K562 (cell line): ENCODE measurements around the gene ZNF629. TPM values are rescaled to one million over a fixed set of nuclear protein-coding genes. Genes with fewer than 3 reads are reported as not detected.

Source experiments
- ATAC-seq: fragments of 200-7000 bp; cut with Tn5 transposase; 3 replicates; pipeline ENCODE4 v1.9.1; 2020; ENCODE audit warnings: moderate library complexity
- BruUV-seq: library from RNA; stranded (reverse); fragments of 400-500 nt; replicated peaks from 2 replicates; lab custom pipeline; 2021; lab: Mats Ljungman, UMichigan
- CTCF ChIA-PET: fragments of 300-600 bp; formaldehyde crosslinking; extraction: SDS; loops from one replicate; lab custom pipeline; 2021; ENCODE audit warnings: low intra/inter-chr PET ratio; lab: Yijun Ruan, JAX
- POLR2A ChIA-PET: fragments of 300-600, 350-650 bp; sonication (Branson Sonifier 250); formaldehyde crosslinking; extraction: SDS; loops from one replicate; lab custom pipeline; 2021; ENCODE audit warnings: antibody characterized with exemption, inconsistent platforms; lab: Yijun Ruan, JAX
- DNase-seq, 4 experiments: peaks; one replicate each; pipeline versions ENCODE4 v3.0.0 to v3.0.0-alpha.2; 2011 to 2018; ENCODE audit warnings: low spot score in 3 of 4, mixed read lengths in 3 of 4; ENCODE audit errors: extremely low read depth in 1 of 4
- FAIRE-seq: peaks from 2 replicates; lab custom pipeline; 2011; peaks lifted over from hg19 to GRCh38; lab: Jason Lieb, UNC
- H2AFZ ChIP-seq: 2 replicates; pipeline ENCODE4 v1.6.0; 2011; ENCODE audit warnings: low read depth, low read length, control low read depth, inconsistent platforms
- H3K27ac ChIP-seq: fragments of 200-600 bp; 3 replicates; pipeline ENCODE4 v1.8.0; 2011; ENCODE audit warnings: low read depth, mild to moderate bottlenecking, control low read depth, inconsistent platforms, low read length, moderate library complexity, mixed read lengths; ENCODE audit errors: extremely low read depth
- H3K27me3 ChIP-seq, 2 experiments: fragments of 300-600 bp in 1 of 2; 2 replicates in 1 of 2; 3 replicates in 1 of 2; pipeline versions ENCODE4 v1.6.0 to v1.8.0; 2011; ENCODE audit warnings: inconsistent platforms in 2 of 2, low read length in 2 of 2, mild to moderate bottlenecking in 1 of 2, mixed read lengths in 1 of 2, moderate library complexity in 1 of 2; ENCODE audit not compliant: control insufficient read depth in 2 of 2, insufficient read depth in 2 of 2
- H3K36me3 ChIP-seq: fragments of 300-600 bp; 3 replicates; pipeline ENCODE4 v1.8.0; 2011; ENCODE audit warnings: mild to moderate bottlenecking, low read length, inconsistent platforms; ENCODE audit not compliant: control insufficient read depth, insufficient read depth
- H3K4me1 ChIP-seq, 2 experiments: fragments of 200-600 bp in 1 of 2; replicated peaks in 1 of 2; 2 replicates in 1 of 2; 3 replicates in 1 of 2; pipeline versions ENCODE4 v1.5.1 to v1.8.0; 2011; ENCODE audit warnings: inconsistent platforms in 2 of 2, low read length in 2 of 2, mild to moderate bottlenecking in 1 of 2, mixed read lengths in 1 of 2, moderate library complexity in 1 of 2; ENCODE audit not compliant: control insufficient read depth in 2 of 2, insufficient read depth in 2 of 2
- H3K4me2 ChIP-seq: 2 replicates; pipeline ENCODE4 v1.6.1; 2011; ENCODE audit warnings: low read length, control low read depth, inconsistent platforms, mixed read lengths; ENCODE audit not compliant: insufficient read depth
- H3K4me3 ChIP-seq: fragments of 200-600 bp; sonication (generic), shearing (Covaris generic); 2 replicates; pipeline ENCODE4 v1.5.1; 2016; ENCODE audit warnings: control low read depth, inconsistent platforms
- H3K79me2 ChIP-seq: fragments of 200-600 bp; 3 replicates; pipeline ENCODE4 v1.8.0; 2011; ENCODE audit warnings: low read length, inconsistent platforms; ENCODE audit not compliant: control insufficient read depth, insufficient read depth
- H3K9ac ChIP-seq, 2 experiments: 2 replicates each; pipeline versions ENCODE4 v1.6.0 to v1.6.1; 2011; ENCODE audit warnings: low read depth in 2 of 2, low read length in 2 of 2, control low read depth in 1 of 2, inconsistent platforms in 1 of 2, mild to moderate bottlenecking in 1 of 2, mixed read lengths in 1 of 2; ENCODE audit not compliant: insufficient read depth in 1 of 2
- H3K9me1 ChIP-seq: one replicate; pipeline ENCODE4 v1.6.0; 2011; ENCODE audit warnings: inconsistent platforms, mild to moderate bottlenecking, low read length, moderate library complexity; ENCODE audit not compliant: control insufficient read depth, insufficient read depth
- H3K9me3 ChIP-seq: replicated peaks from 2 replicates; pipeline ENCODE4 v1.5.1; 2011; ENCODE audit warnings: low read depth, low read length, inconsistent platforms; ENCODE audit not compliant: control insufficient read depth, insufficient read depth
- H4K20me1 ChIP-seq: replicated peaks from 2 replicates; pipeline ENCODE4 v1.6.1; 2011; ENCODE audit warnings: low read length, inconsistent platforms, mixed read lengths; ENCODE audit not compliant: control insufficient read depth, insufficient read depth
- KLF16 ChIP-seq: IDR thresholded peaks from 2 replicates; pipeline ENCODE4 v1.6.1; 2016; ENCODE audit warnings: antibody characterized with exemption
- MAFK ChIP-seq: IDR thresholded peaks from 2 replicates; pipeline ENCODE4 v1.6.1; 2011; ENCODE audit warnings: low read length, improper control_type of control experiment
- POLR2G ChIP-seq: fragments of 200-400 bp; formaldehyde crosslinking; IDR thresholded peaks from 2 replicates; pipeline ENCODE4 v1.6.1; 2017; ENCODE audit warnings: low read depth, mild to moderate bottlenecking, antibody characterized with exemption, low read length, moderate library complexity
- RBFOX2 ChIP-seq: fragments of 200-400 bp; formaldehyde crosslinking; IDR thresholded peaks from 2 replicates; pipeline ENCODE4 v1.6.1; 2017; ENCODE audit warnings: low read depth, mild to moderate bottlenecking, low read length, moderate library complexity
- ZNF696 ChIP-seq: fragments of 250-450 bp; sonication (Bioruptor Pico); conservative IDR thresholded peaks from 2 replicates; pipeline ENCODE4 v1.4.0; 2020; ENCODE audit warnings: mild to moderate bottlenecking, moderate library complexity
- WGBS: fragments of 100-300 bp; shearing (Covaris generic); methylation state at CpG from one replicate; pipeline ENCODE4 v1.1.6; 2016; ENCODE audit warnings: low coverage, mixed read lengths; ENCODE audit not compliant: insufficient coverage; ENCODE audit errors: missing lambda C conversion rate; 5-methylcytosine and 5-hydroxymethylcytosine counted together
- in situ Hi-C: fragments of 300-500 bp; cut with MboI; formaldehyde crosslinking; loops from 4 replicates; pipeline ENCODE4 v1.15.0; 2018; ENCODE audit warnings: inconsistent platforms, mixed read lengths
- intact Hi-C: fragments of 100-400 bp; cut with micrococcal nuclease; formaldehyde crosslinking; loops from 2 replicates; pipeline ENCODE4 v1.14.2; 2022
- polyA plus RNA-seq, 8 experiments: library from polyadenylated mRNA; depleted of rRNA in 4 of 8; stranded (reverse) in 5 of 8; unstranded in 3 of 8; fragments of >200 nt; fragmentation: Nextera tagmentation in 2 of 8; fragmentation: Illumina TruSeq in 1 of 8; extraction: Ambion mirVana in 2 of 8; extraction: Trizol in 1 of 8; gene quantifications; 2 replicates each; pipeline versions ENCODE4 v1.2.1 to v1.2.3, GENCODE V29; 2011 to 2014; ENCODE audit warnings: inconsistent platforms in 1 of 8, missing spikeins in 1 of 8
- total RNA-seq, 7 experiments: library from RNA; depleted of rRNA in 6 of 7; stranded (reverse); fragments of >200 nt in 6 of 7; fragmentation: Illumina TruSeq in 2 of 7; extraction: Trizol in 2 of 7; gene quantifications; 2 replicates each; pipeline versions ENCODE4 v1.2.1 to v1.2.3, GENCODE V29; 2011 to 2021; ENCODE audit warnings: low replicate concordance in 1 of 7

The ZNF629 gene
- total and polyA plus RNA-seq, 9 of the 15 experiments (the other 6 are each of a cell fraction or from before 2014, with no cell fraction given), result 0.44 to 18.8 (median 7.4) TPM

DNA sequence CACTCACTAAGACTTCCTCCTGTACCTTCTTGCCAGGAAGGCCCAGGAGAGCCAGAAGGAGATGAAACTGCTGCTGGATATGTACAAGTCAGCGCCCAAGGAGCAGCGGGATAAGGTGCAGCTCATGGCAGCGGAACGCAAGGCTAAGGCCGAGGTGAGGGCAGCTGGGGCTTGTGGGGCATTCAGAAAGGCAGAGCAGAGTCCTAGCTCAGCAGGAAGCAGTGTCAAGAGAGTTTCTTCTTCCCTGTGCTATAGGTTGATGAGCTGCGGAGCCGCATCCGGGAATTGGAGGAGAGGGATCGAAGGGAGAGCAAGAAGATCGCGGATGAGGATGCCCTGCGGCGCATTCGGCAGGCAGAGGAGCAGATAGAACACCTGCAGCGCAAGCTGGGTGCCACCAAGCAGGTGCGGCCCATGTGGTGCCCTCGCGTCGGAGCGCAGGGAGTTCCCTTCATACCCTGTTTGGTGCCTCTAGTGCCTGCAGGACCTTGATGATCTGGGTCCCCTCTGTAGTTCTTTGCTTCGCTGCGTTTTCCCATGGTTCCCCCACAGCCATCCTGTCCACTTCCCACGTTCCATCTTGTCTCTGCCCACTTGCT, 18.3 kb downstream of the ZNF629 start:
- 94% methylated on average over 22 of the region's 23 CpGs for WGBS
- Histone ChIP-seq H4K20me1 (0 out of 2 replicates have a peak, but pooled peaks cover 5% of the 10 kb centered on the region), H3K27ac (no peak overlapping the region), H2AFZ (no peak overlapping the region), H3K27me3 (no peaks in the 10 kb centered on the region), H3K9me3 (no peaks in the 10 kb centered on the region), H3K36me3 (peaks cover 98% of the 10 kb centered on the region), H3K9ac (peak overlapping the region in 1 of 2 experiments; percentile 13; a peak in 1 of 4 replicates), H3K79me2 (peaks cover 9% of the 10 kb centered on the region), H3K9me1 (no peaks in the 10 kb centered on the region), H3K4me1 (peaks cover 1 to 21% of the 10 kb centered on the region in 2 experiments; a peak in 4 of 5 replicates), H3K4me3 (no peak overlapping the region), H3K4me2 (no peak overlapping the region)
- ChIA-PET POLR2A (interaction anchor here (1.0 to 2.9 kb wide), 5 partner anchors 10 to 21 kb away, joined by 3 to 14 read pairs (median 3); partner anchors contain the start of gene PHKG2), CTCF (no interaction called here)
- TF ChIP-seq POLR2G (0 out of 2 replicates have a peak, but pooled peaks have one; percentile 10), MAFK (no peak)
- DNase-seq, result no peak
- BruUV-seq, result TSS peak; percentile 30
- intact Hi-C loops, result no loop called here
- no peak for FAIRE-seq
- ATAC-seq, result no peak
- in situ Hi-C loops, result no loop called here

DNA sequence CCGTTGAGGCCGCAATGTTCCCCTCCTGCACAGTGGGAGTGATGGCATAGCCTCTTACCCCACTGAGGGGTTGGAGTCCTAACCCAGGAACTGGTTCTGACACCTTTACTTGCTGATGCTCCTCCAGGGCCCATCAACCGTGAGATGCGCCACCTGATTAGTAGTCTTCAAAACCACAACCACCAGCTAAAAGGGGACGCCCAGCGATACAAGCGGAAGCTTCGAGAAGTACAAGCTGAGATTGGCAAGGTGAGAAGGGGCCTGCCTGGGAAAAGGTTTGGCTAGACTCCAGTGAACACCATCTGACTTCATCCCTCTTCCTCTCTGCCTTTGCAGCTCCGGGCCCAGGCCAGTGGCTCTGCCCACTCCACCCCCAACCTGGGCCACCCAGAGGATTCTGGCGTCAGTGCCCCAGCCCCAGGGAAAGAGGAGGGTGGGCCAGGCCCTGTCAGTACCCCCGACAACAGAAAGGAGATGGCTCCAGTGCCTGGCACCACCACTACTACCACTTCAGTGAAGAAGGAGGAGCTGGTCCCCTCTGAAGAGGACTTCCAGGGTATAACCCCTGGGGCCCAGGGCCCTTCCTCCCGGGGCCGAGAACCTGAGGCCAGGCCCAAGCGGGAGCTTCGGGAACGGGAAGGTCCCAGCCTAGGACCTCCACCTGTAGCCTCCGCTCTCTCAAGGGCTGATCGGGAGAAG, 19.1 kb downstream of the ZNF629 start:
- ATAC-seq, result no peak
- intact Hi-C loops (no loop called here), in situ Hi-C loops (no loop called here)
- ChIA-PET POLR2A (interaction anchor here (1.0 to 3.1 kb wide), 5 partner anchors 7 to 17 kb away, joined by 3 to 16 read pairs (median 3); no protein-coding TSS in a partner anchor), CTCF (no interaction called here)
- DNase-seq, result no peak
- no peaks in the 10 kb centered on the region for H3K9me1 ChIP-seq
- H3K36me3 ChIP-seq, result peaks cover 98% of the 10 kb centered on the region
- 0 out of 2 replicates have a peak, but pooled peaks cover 5% of the 10 kb centered on the region for H4K20me1 ChIP-seq
- H3K9me3 ChIP-seq, result no peaks in the 10 kb centered on the region
- peaks cover 17% of the 10 kb centered on the region for H3K79me2 ChIP-seq
- H3K27ac ChIP-seq, result no peak overlapping the region
- no TSS peak for BruUV-seq
- 93% methylated on average over 14 of the region's 18 CpGs for WGBS
- H3K4me1 ChIP-seq, result peaks cover 9 to 27% of the 10 kb centered on the region in 2 experiments; a peak in 4 of 5 replicates
- H3K9ac ChIP-seq, result no peak overlapping the region
- H3K4me2 ChIP-seq, result no peak overlapping the region
- no peaks in the 10 kb centered on the region for H3K27me3 ChIP-seq
- no peak overlapping the region for H3K4me3 ChIP-seq
- no peak overlapping the region for H2AFZ ChIP-seq
- FAIRE-seq, result no peak
- TF ChIP-seq ZNF696 (no peak), KLF16 (no peak), RBFOX2 (peak; percentile 44; the same call in 1 of the 2 replicates)
